ENCODE data around the gene EDRF1. TPM values are rescaled to one million over a fixed set of nuclear protein-coding genes. Genes with fewer than 3 reads are reported as not detected.

The EDRF1 gene
- total RNA-seq, 3 donors from 2014 or later (not counting 1 experiment from before 2014, with no cell fraction given): 40.6 to 66.2 (median 57.5) TPM

GRCh38 chr10:125742465-125742864 lies 23.0 kb downstream of the EDRF1 start:
- H3K27me3 ChIP-seq (ENCODE audit: control insufficient read depth, insufficient read depth, low read length): no peaks in the 10 kb centered on the region

GRCh38 chr10:125744909-125745308 lies 25.4 kb downstream of the EDRF1 start:
- Histone ChIP-seq H3K27ac (ENCODE audit: low read length) (no peak overlapping the region), H3K27me3 (ENCODE audit: control insufficient read depth, insufficient read depth, low read length) (no peaks in the 10 kb centered on the region), H3K4me3 (ENCODE audit: low read length) (no peak overlapping the region), H3K4me1 (ENCODE audit: control insufficient read depth, insufficient read depth, low read length) (no peaks in the 10 kb centered on the region), H3K9me3 (ENCODE audit: control insufficient read depth, insufficient read depth, low read length) (no peaks in the 10 kb centered on the region), H3K36me3 (ENCODE audit: control insufficient read depth, insufficient read depth, low read length) (peaks cover 90% of the 10 kb centered on the region)
- peaks cover 5 to 8% of the 10 kb centered on the region in 2 donors for H3K4me1 Mint-ChIP-seq
- peaks cover 48% of the 10 kb centered on the region for H3K36me3 Mint-ChIP-seq
- TF ChIP-seq CTCF (IDR thresholded peaks at IDR 0.05): no peak
- H3K27ac Mint-ChIP-seq: no peak overlapping the region
- intact Hi-C loops (cut with micrococcal nuclease): no loop called here
- WGBS (ENCODE audit: insufficient coverage): 97% methylated on average over 2 of the region's 2 CpGs
- no peaks in the 10 kb centered on the region for H3K27me3 Mint-ChIP-seq (ENCODE audit: low read depth in 2 of 2)
- H3K4me3 Mint-ChIP-seq: no peak overlapping the region
- H3K9me3 Mint-ChIP-seq: no peaks in the 10 kb centered on the region
- DNase-seq: no peak
- ATAC-seq: no peak

More at GRCh38 chr10:125742465-125742864, 23.0 kb downstream of the EDRF1 start:
- no CpG with 5 or more reads among the region's 2 CpGs for WGBS (ENCODE audit: insufficient coverage)
- H3K4me1 ChIP-seq (ENCODE audit: control insufficient read depth, insufficient read depth, low read length): no peaks in the 10 kb centered on the region
- no peak for TF ChIP-seq CTCF (IDR thresholded peaks at IDR 0.05)
- Mint-ChIP-seq H3K36me3 (peaks cover 54% of the 10 kb centered on the region), H3K27me3 (ENCODE audit: low read depth in 2 of 2) (no peaks in the 10 kb centered on the region), H3K27ac (no peak overlapping the region), H3K4me3 (no peak overlapping the region), H3K4me1 (peaks cover 5 to 8% of the 10 kb centered on the region in 2 donors), H3K9me3 (no peaks in the 10 kb centered on the region)
- H3K27ac ChIP-seq (ENCODE audit: low read length): no peak overlapping the region
- no peak for DNase-seq
- H3K9me3 ChIP-seq (ENCODE audit: control insufficient read depth, insufficient read depth, low read length): no peaks in the 10 kb centered on the region
- no peak overlapping the region for H3K4me3 ChIP-seq (ENCODE audit: low read length)
- H3K36me3 ChIP-seq (ENCODE audit: control insufficient read depth, insufficient read depth, low read length): peaks cover 92% of the 10 kb centered on the region
- intact Hi-C loops (cut with micrococcal nuclease): no loop called here
- no peak for ATAC-seq

GRCh38 chr10:125747417-125747816 lies 27.9 kb downstream of the EDRF1 start:
- intact Hi-C loops (cut with micrococcal nuclease): no loop called here
- Histone ChIP-seq H3K4me1 (ENCODE audit: control insufficient read depth, insufficient read depth, low read length) (no peaks in the 10 kb centered on the region), H3K27me3 (ENCODE audit: control insufficient read depth, insufficient read depth, low read length) (no peaks in the 10 kb centered on the region), H3K4me3 (ENCODE audit: low read length) (no peak overlapping the region), H3K9me3 (ENCODE audit: control insufficient read depth, insufficient read depth, low read length) (no peaks in the 10 kb centered on the region), H3K27ac (ENCODE audit: low read length) (no peak overlapping the region), H3K36me3 (ENCODE audit: control insufficient read depth, insufficient read depth, low read length) (peaks cover 85% of the 10 kb centered on the region)
- Mint-ChIP-seq H3K27me3 (ENCODE audit: low read depth in 2 of 2) (no peaks in the 10 kb centered on the region), H3K4me1 (peaks cover 5 to 8% of the 10 kb centered on the region in 2 donors), H3K4me3 (no peak overlapping the region), H3K27ac (no peak overlapping the region), H3K9me3 (no peaks in the 10 kb centered on the region), H3K36me3 (peaks cover 40% of the 10 kb centered on the region)
- TF ChIP-seq CTCF (IDR thresholded peaks at IDR 0.05): no peak
- DNase-seq: no peak
- ATAC-seq: no peak
- WGBS (ENCODE audit: insufficient coverage): 95% methylated on average over 4 of the region's 5 CpGs

GRCh38 chr10:125756196-125756595 lies 36.7 kb downstream of the EDRF1 start:
- no peaks in the 10 kb centered on the region for H3K27me3 Mint-ChIP-seq (ENCODE audit: low read depth in 2 of 2)
- peaks cover 0 to 5% of the 10 kb centered on the region in 2 donors for H3K4me1 Mint-ChIP-seq
- H3K27ac Mint-ChIP-seq: no peak overlapping the region
- TF ChIP-seq CTCF (IDR thresholded peaks at IDR 0.05): no peak
- H3K9me3 Mint-ChIP-seq: no peaks in the 10 kb centered on the region
- intact Hi-C loops (cut with micrococcal nuclease): no loop called here
- DNase-seq (no peak), ATAC-seq (no peak)
- no peaks in the 10 kb centered on the region for H3K9me3 ChIP-seq (ENCODE audit: control insufficient read depth, insufficient read depth, low read length)
- H3K27ac ChIP-seq (ENCODE audit: low read length): no peak overlapping the region
- no peaks in the 10 kb centered on the region for H3K27me3 ChIP-seq (ENCODE audit: control insufficient read depth, insufficient read depth, low read length)
- no peaks in the 10 kb centered on the region for H3K4me1 ChIP-seq (ENCODE audit: control insufficient read depth, insufficient read depth, low read length)
- H3K4me3 Mint-ChIP-seq: no peak overlapping the region
- peaks cover 90% of the 10 kb centered on the region for H3K36me3 ChIP-seq (ENCODE audit: control insufficient read depth, insufficient read depth, low read length)
- H3K4me3 ChIP-seq (ENCODE audit: low read length): no peak overlapping the region
- peaks cover 48% of the 10 kb centered on the region for H3K36me3 Mint-ChIP-seq
- 95% methylated on average over 5 of the region's 5 CpGs for WGBS (ENCODE audit: insufficient coverage)

All from natural killer cell (primary cell).